Right lobe of liver (tissue), 4 donors: ENCODE measurements around the gene MARCKS.

Source experiments
- CTCF ChIP-seq, 4 donors: fragments of 200-600 bp in 3 of 4; fragments of 450-650 bp in 1 of 4; IDR thresholded peaks; one replicate each; pipeline versions ENCODE4 v1.5.1 to v1.8.0; 2016 to 2022; ENCODE audit warnings: antibody characterized with exemption in 4 of 4, mild to moderate bottlenecking in 2 of 4
- POLR2A ChIP-seq: fragments of 450-650 bp; IDR thresholded peaks from one replicate; pipeline ENCODE4 v1.6.1; 2017; ENCODE audit warnings: antibody characterized with exemption, mild to moderate bottlenecking
- donor health status: DM: no; HTN: no; CAD: no.
- donor health status: DM: no; HTN: no; CAD: no.
- donor health status: DM: no; HTN: yes; CAD: no.

- TF ChIP-seq CTCF (IDR thresholded peaks at IDR 0.05) = peak; percentile 59 to 75 (median 74)
- TF ChIP-seq POLR2A = no peak
These were observed 52.2 kb downstream of the MARCKS start for GRCh38 chr6:113909224-113909856.
